SW 1271 (cell line): ENCODE results near the gene APBA2.

ENCODE experiments used
- DNase-seq, 2 experiments: peaks; one replicate each; lab custom pipeline; 2025; lab: John Stamatoyannopoulos, UW

The APBA2 gene

GRCh38 chr15:29058903-29059539, 173.2 kb downstream of the APBA2 start:
- no peak for DNase-seq

GRCh38 chr15:29059871-29060640, 174.3 kb downstream of the APBA2 start:
- DNase-seq, result no peak

- no peak for DNase-seq
Observed at GRCh38 chr15:29061746-29062145, 176.0 kb downstream of the APBA2 start.

GRCh38 chr15:29062179-29062591, 176.4 kb downstream of the APBA2 start:
- DNase-seq, result no peak

GRCh38 chr15:29062626-29063025, 176.9 kb downstream of the APBA2 start:
- DNase-seq, result no peak

- no peak for DNase-seq
Observed at GRCh38 chr15:29063646-29064045, 177.9 kb downstream of the APBA2 start.

GRCh38 chr15:29064290-29064689, 178.5 kb downstream of the APBA2 start:
- DNase-seq, result no peak

- DNase-seq, result no peak
Observed at GRCh38 chr15:29064731-29065130, 179.0 kb downstream of the APBA2 start.

GRCh38 chr15:29065571-29065970, 179.8 kb downstream of the APBA2 start:
- no peak for DNase-seq

GRCh38 chr15:29066310-29066709, 180.5 kb downstream of the APBA2 start:
- no peak for DNase-seq

- DNase-seq, result no peak
Observed at GRCh38 chr15:29066838-29067237, 181.1 kb downstream of the APBA2 start.

- DNase-seq, result no peak
Observed at GRCh38 chr15:29067949-29068348, 182.2 kb downstream of the APBA2 start.

GRCh38 chr15:29070471-29071231, 184.9 kb downstream of the APBA2 start:
- no peak for DNase-seq

- no peak for DNase-seq
Observed at GRCh38 chr15:29071232-29071881, 185.6 kb downstream of the APBA2 start.

GRCh38 chr15:29071882-29072273, 186.1 kb downstream of the APBA2 start:
- no peak for DNase-seq

- no peak for DNase-seq
Observed at GRCh38 chr15:29072444-29072843, 186.7 kb downstream of the APBA2 start.

- DNase-seq, result no peak
Observed at GRCh38 chr15:29074045-29074444, 188.3 kb downstream of the APBA2 start.

- no peak for DNase-seq
Observed at GRCh38 chr15:29078541-29078940, 192.8 kb downstream of the APBA2 start.

GRCh38 chr15:29079479-29079878, 193.7 kb downstream of the APBA2 start:
- no peak for DNase-seq

- no peak for DNase-seq
Observed at GRCh38 chr15:29081781-29082180, 196.0 kb downstream of the APBA2 start.

- DNase-seq, result no peak
Observed at GRCh38 chr15:29083161-29083560, 197.4 kb downstream of the APBA2 start.

- DNase-seq, result no peak
Observed at GRCh38 chr15:29083858-29084257, 198.1 kb downstream of the APBA2 start.
